Neural progenitor cell (in vitro differentiated cells): ENCODE results near the gene ITPR2. TPM values are rescaled to one million over a fixed set of nuclear protein-coding genes. Genes with fewer than 3 reads are reported as not detected.

Experiments
- DNase-seq: peaks from one replicate; pipeline ENCODE4 v3.0.0-alpha.2; 2016; ENCODE audit warnings: low spot score
- H2AFZ ChIP-seq: fragments of 200-600 bp; sonication (generic); replicated peaks from 2 replicates; pipeline ENCODE4 v1.6.1; 2016; ENCODE audit warnings: antibody characterized with exemption
- H3F3A ChIP-seq: fragments of 200-600 bp; sonication (generic); 2 replicates; pipeline ENCODE4 v1.6.1; 2016; ENCODE audit warnings: antibody characterized with exemption, low read depth
- H3K27ac ChIP-seq: fragments of 200-600 bp; sonication (generic); 2 replicates; pipeline ENCODE4 v1.5.1; 2016; ENCODE audit warnings: mild to moderate bottlenecking
- H3K27me3 ChIP-seq: fragments of 200-600 bp; sonication (generic); 2 replicates; pipeline ENCODE4 v1.6.1; 2016; ENCODE audit warnings: mild to moderate bottlenecking, moderate library complexity
- H3K36me3 ChIP-seq: fragments of 200-600 bp; sonication (generic); 2 replicates; pipeline ENCODE4 v1.5.1; 2016
- H3K4me1 ChIP-seq: fragments of 200-600 bp; sonication (generic); 2 replicates; pipeline ENCODE4 v1.6.1; 2016; ENCODE audit warnings: mixed run types
- H3K4me2 ChIP-seq: fragments of 200-600 bp; sonication (generic); 2 replicates; pipeline ENCODE4 v1.6.1; 2016
- H3K4me3 ChIP-seq: fragments of 200-600 bp; sonication (generic); 2 replicates; pipeline ENCODE4 v1.5.1; 2016
- H3K79me2 ChIP-seq: fragments of 200-600 bp; sonication (generic); 2 replicates; pipeline ENCODE4 v1.6.1; 2016; ENCODE audit warnings: low read depth
- H3K9ac ChIP-seq: fragments of 200-600 bp; sonication (generic); 2 replicates; pipeline ENCODE4 v1.6.1; 2016
- H3K9me3 ChIP-seq: fragments of 200-600 bp; sonication (generic); 2 replicates; pipeline ENCODE4 v1.5.1; 2016; ENCODE audit warnings: low read depth
- H4K20me1 ChIP-seq: fragments of 200-600 bp; sonication (generic); 2 replicates; pipeline ENCODE4 v1.6.1; 2016; ENCODE audit warnings: low read depth
- H3K27ac Mint-ChIP-seq: 3 replicates; pipeline ENCODE4 v1.8.0; 2021; ENCODE audit warnings: mixed read lengths
- H3K27me3 Mint-ChIP-seq: 2 replicates; pipeline ENCODE4 v1.8.0; 2022; ENCODE audit warnings: low read depth, mild to moderate bottlenecking, inconsistent platforms, moderate library complexity, mixed read lengths; ENCODE audit not compliant: insufficient read depth
- H3K36me3 Mint-ChIP-seq: 3 replicates; pipeline ENCODE4 v1.8.0; 2021; ENCODE audit warnings: mixed read lengths
- H3K4me1 Mint-ChIP-seq: 3 replicates; pipeline ENCODE4 v1.8.0; 2021; ENCODE audit warnings: mixed read lengths
- H3K4me3 Mint-ChIP-seq: 3 replicates; pipeline ENCODE4 v1.8.0; 2021; ENCODE audit warnings: mild to moderate bottlenecking, moderate library complexity, mixed read lengths
- H3K9me3 Mint-ChIP-seq: 3 replicates; pipeline ENCODE4 v1.8.0; 2020; ENCODE audit warnings: mixed read lengths
- CTCF ChIP-seq: fragments of 200-600 bp; sonication (generic); IDR thresholded peaks from 2 replicates; pipeline ENCODE4 v1.5.1; 2017; ENCODE audit warnings: antibody characterized with exemption, mild to moderate bottlenecking
- EZH2 ChIP-seq: fragments of 200-600 bp; sonication (generic); IDR thresholded peaks from 2 replicates; pipeline ENCODE4 v1.6.1; 2017; ENCODE audit warnings: antibody characterized with exemption, mild to moderate bottlenecking, moderate library complexity
- EZH2phosphoT487 ChIP-seq: fragments of 200-600 bp; sonication (generic); IDR thresholded peaks from 2 replicates; pipeline ENCODE4 v1.6.1; 2017; ENCODE audit warnings: antibody characterized with exemption
- total RNA-seq: library from RNA; depleted of rRNA; stranded (reverse); fragments of >200 nt; gene quantifications from 2 replicates; pipeline ENCODE4 v1.2.3, GENCODE V29; 2015; ENCODE audit warnings: low replicate concordance

ITPR2 gene
- total RNA-seq, 1 donor from 2014 or later: 11.4 TPM

GRCh38 chr12:26848156-26848825 is 15.3 kb upstream of the ITPR2 start:
- DNase-seq: no peak
- TF ChIP-seq EZH2 (no peak), CTCF (no peak)
- H3K27ac Mint-ChIP-seq: no peak overlapping the region
- H3K4me3 Mint-ChIP-seq: no peak overlapping the region
- Histone ChIP-seq H2AFZ (no peak overlapping the region), H3F3A (no peaks in the 10 kb centered on the region), H3K36me3 (no peaks in the 10 kb centered on the region), H3K4me1 (no peaks in the 10 kb centered on the region), H3K4me2 (no peak overlapping the region), H4K20me1 (no peaks in the 10 kb centered on the region), H3K79me2 (no peaks in the 10 kb centered on the region), H3K4me3 (no peak overlapping the region), H3K27me3 (no peaks in the 10 kb centered on the region), H3K9me3 (no peaks in the 10 kb centered on the region), H3K27ac (no peak overlapping the region), H3K9ac (no peak overlapping the region)
- H3K36me3 Mint-ChIP-seq: no peaks in the 10 kb centered on the region
- H3K9me3 Mint-ChIP-seq: no peaks in the 10 kb centered on the region
- no peaks in the 10 kb centered on the region for H3K4me1 Mint-ChIP-seq
- no peaks in the 10 kb centered on the region for H3K27me3 Mint-ChIP-seq

- Histone ChIP-seq H3K9ac (no peak overlapping the region), H3K4me3 (no peak overlapping the region), H2AFZ (no peak overlapping the region), H3K4me2 (no peak overlapping the region), H3K9me3 (no peaks in the 10 kb centered on the region), H3K79me2 (no peaks in the 10 kb centered on the region), H3K36me3 (no peaks in the 10 kb centered on the region), H4K20me1 (no peaks in the 10 kb centered on the region), H3F3A (no peaks in the 10 kb centered on the region), H3K27me3 (no peaks in the 10 kb centered on the region), H3K4me1 (no peaks in the 10 kb centered on the region), H3K27ac (no peak overlapping the region)
- Mint-ChIP-seq H3K4me1 (no peaks in the 10 kb centered on the region), H3K9me3 (no peaks in the 10 kb centered on the region), H3K27ac (no peak overlapping the region), H3K36me3 (no peaks in the 10 kb centered on the region), H3K4me3 (no peak overlapping the region), H3K27me3 (peaks cover under 1% of the 10 kb centered on the region)
- DNase-seq: no peak
- TF ChIP-seq EZH2: no peak
- TF ChIP-seq EZH2phosphoT487: no peak
- no peak for TF ChIP-seq CTCF
Observed at GRCh38 chr12:26847431-26847830, 14.4 kb upstream of the ITPR2 start.

DNA sequence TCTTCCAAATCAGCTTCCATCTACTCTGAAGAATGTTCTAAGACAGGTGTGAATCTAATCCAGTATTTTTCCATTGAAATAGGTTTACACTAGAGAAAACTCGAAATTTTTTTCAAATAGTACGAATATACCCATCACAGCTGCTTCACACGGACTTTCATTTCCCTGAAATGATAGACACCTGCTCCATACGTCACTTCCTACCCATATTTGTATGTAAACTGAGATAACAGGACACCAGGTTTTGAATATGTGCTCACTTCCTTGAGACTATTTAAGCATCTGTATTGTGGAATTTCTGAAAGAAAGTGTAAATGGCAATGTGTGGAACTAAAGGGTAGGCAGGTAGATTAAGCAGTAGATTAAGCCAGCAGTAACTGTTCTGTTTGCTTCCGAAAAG is 13.4 kb upstream of the ITPR2 start:
- TF ChIP-seq CTCF: no peak
- TF ChIP-seq EZH2: no peak
- no peak for TF ChIP-seq EZH2phosphoT487
- Histone ChIP-seq H3K9ac (no peak overlapping the region), H4K20me1 (no peaks in the 10 kb centered on the region), H3K79me2 (no peaks in the 10 kb centered on the region), H3F3A (no peaks in the 10 kb centered on the region), H3K27ac (no peak overlapping the region), H3K4me3 (no peak overlapping the region), H2AFZ (no peak overlapping the region), H3K4me2 (no peak overlapping the region), H3K27me3 (no peaks in the 10 kb centered on the region), H3K9me3 (no peaks in the 10 kb centered on the region), H3K36me3 (no peaks in the 10 kb centered on the region), H3K4me1 (no peaks in the 10 kb centered on the region)
- no peak for DNase-seq
- H3K4me3 Mint-ChIP-seq: no peak overlapping the region
- H3K9me3 Mint-ChIP-seq: no peaks in the 10 kb centered on the region
- no peaks in the 10 kb centered on the region for H3K36me3 Mint-ChIP-seq
- H3K27ac Mint-ChIP-seq: no peak overlapping the region
- H3K27me3 Mint-ChIP-seq: peaks cover 2% of the 10 kb centered on the region
- no peaks in the 10 kb centered on the region for H3K4me1 Mint-ChIP-seq
